Chondrocyte (in vitro differentiated cells): ENCODE data around the gene VAC14. TPM values are rescaled to one million over a fixed set of nuclear protein-coding genes. Genes with fewer than 3 reads are reported as not detected.

Experiments
- DNase-seq: peaks from one replicate; pipeline ENCODE4 v3.0.0; 2021; ENCODE audit warnings: mixed read lengths, low spot score
- H3K27ac Mint-ChIP-seq: one replicate; pipeline ENCODE4 v1.8.0; 2021; ENCODE audit warnings: mild to moderate bottlenecking, moderate library complexity, mixed read lengths; ENCODE audit not compliant: unreplicated experiment
- H3K27me3 Mint-ChIP-seq: 2 replicates; pipeline ENCODE4 v1.8.0; 2021; ENCODE audit warnings: low read depth, mixed read lengths
- H3K36me3 Mint-ChIP-seq: 2 replicates; pipeline ENCODE4 v1.8.0; 2021; ENCODE audit warnings: low read depth, mixed read lengths
- H3K4me1 Mint-ChIP-seq: 2 replicates; pipeline ENCODE4 v1.8.0; 2021; ENCODE audit warnings: low read depth, mild to moderate bottlenecking, mixed read lengths
- H3K4me3 Mint-ChIP-seq: one replicate; pipeline ENCODE4 v1.8.0; 2021; ENCODE audit warnings: mild to moderate bottlenecking, moderate library complexity, mixed read lengths; ENCODE audit not compliant: unreplicated experiment
- H3K9me3 Mint-ChIP-seq: 2 replicates; pipeline ENCODE4 v1.8.0; 2021; ENCODE audit warnings: low read depth, mixed read lengths
- CTCF ChIP-seq: fragments of 200-600 bp; sonication (generic); IDR thresholded peaks from 2 replicates; pipeline ENCODE4 v1.5.0; 2021; ENCODE audit warnings: antibody characterized with exemption, mild to moderate bottlenecking, moderate library complexity
- total RNA-seq: library from RNA; stranded (reverse); gene quantifications from 3 replicates; pipeline ENCODE4 v1.2.1, GENCODE V29; 2021

Gene VAC14
- total RNA-seq, 1 donor from 2014 or later: 37.9 TPM

- Mint-ChIP-seq H3K36me3 (peaks cover 41% of the 10 kb centered on the region), H3K27ac (no peak overlapping the region), H3K4me3 (no peak overlapping the region), H3K27me3 (no peaks in the 10 kb centered on the region), H3K4me1 (peaks cover 14% of the 10 kb centered on the region), H3K9me3 (no peaks in the 10 kb centered on the region)
- no peak for TF ChIP-seq CTCF
- DNase-seq: no peak
Measured at GRCh38 chr16:70784692-70785555, 16.0 kb downstream of the VAC14 start.

GRCh38 chr16:70782237-70782636 is 18.7 kb downstream of the VAC14 start:
- H3K9me3 Mint-ChIP-seq: no peaks in the 10 kb centered on the region
- H3K4me1 Mint-ChIP-seq: peaks cover 19% of the 10 kb centered on the region
- H3K27me3 Mint-ChIP-seq: no peaks in the 10 kb centered on the region
- no peak overlapping the region for H3K27ac Mint-ChIP-seq
- TF ChIP-seq CTCF: no peak
- DNase-seq: no peak
- H3K36me3 Mint-ChIP-seq: peaks cover 47% of the 10 kb centered on the region
- H3K4me3 Mint-ChIP-seq: no peak overlapping the region

GRCh38 chr16:70781800-70782199 is 19.2 kb downstream of the VAC14 start:
- Mint-ChIP-seq H3K27me3 (no peaks in the 10 kb centered on the region), H3K4me3 (no peak overlapping the region), H3K27ac (no peak overlapping the region), H3K9me3 (no peaks in the 10 kb centered on the region), H3K36me3 (peaks cover 48% of the 10 kb centered on the region), H3K4me1 (peaks cover 21% of the 10 kb centered on the region)
- DNase-seq: no peak
- TF ChIP-seq CTCF: no peak

GRCh38 chr16:70780546-70780945 is 20.4 kb downstream of the VAC14 start:
- Mint-ChIP-seq H3K36me3 (peaks cover 48% of the 10 kb centered on the region), H3K4me3 (no peak overlapping the region), H3K27me3 (no peaks in the 10 kb centered on the region), H3K9me3 (no peaks in the 10 kb centered on the region), H3K4me1 (peaks cover 21% of the 10 kb centered on the region), H3K27ac (no peak overlapping the region)
- no peak for TF ChIP-seq CTCF
- no peak for DNase-seq

- DNase-seq: no peak
- Mint-ChIP-seq H3K9me3 (no peaks in the 10 kb centered on the region), H3K27me3 (no peaks in the 10 kb centered on the region), H3K4me1 (peaks cover 21% of the 10 kb centered on the region), H3K27ac (peak overlapping the region; percentile 12), H3K36me3 (peaks cover 41% of the 10 kb centered on the region), H3K4me3 (no peak overlapping the region)
- TF ChIP-seq CTCF: no peak
Measured at GRCh38 chr16:70779361-70779760, 21.6 kb downstream of the VAC14 start.
